HL-60 (cell line): ENCODE results near the gene MAPK6.
"Not testable (repeated sequence)": the region's sequence is repeated elsewhere in the genome, so short reads cannot be mapped to it uniquely, and the experiment has no call there.

Experiments
- DNase-seq, 2 experiments: peaks; one replicate each; pipeline ENCODE4 v3.0.0-alpha.2; 2010 to 2020; ENCODE audit warnings: low read depth in 1 of 2, low spot score in 1 of 2
- H3K27ac ChIP-seq: fragments of 250-450 bp; sonication (Bioruptor Pico); replicated peaks from 2 replicates; pipeline ENCODE4 v1.5.1; 2020; ENCODE audit warnings: mild to moderate bottlenecking, moderate library complexity
- H3K27me3 ChIP-seq: fragments of 250-450 bp; sonication (Bioruptor Pico); 2 replicates; pipeline ENCODE4 v1.5.1; 2021; ENCODE audit warnings: mild to moderate bottlenecking, moderate library complexity; ENCODE audit not compliant: insufficient read depth, poor library complexity, severe bottlenecking
- H3K4me3 ChIP-seq: replicated peaks from 2 replicates; pipeline ENCODE4 v1.5.1; 2011; ENCODE audit warnings: mild to moderate bottlenecking, control low read depth, low read length; ENCODE audit not compliant: insufficient read depth
- GABPA ChIP-seq: IDR thresholded peaks from 2 replicates; pipeline ENCODE4 v1.6.1; 2012; ENCODE audit warnings: low read depth
- POLR2AphosphoS5 ChIP-seq: IDR thresholded peaks from 2 replicates; pipeline ENCODE4 v1.6.1; 2012; ENCODE audit warnings: low read depth
- SPI1 ChIP-seq: IDR thresholded peaks from 2 replicates; pipeline ENCODE4 v1.6.1; 2012; ENCODE audit warnings: low read depth, mild to moderate bottlenecking, borderline replicate concordance
- TF ChIP-seq, protein P1 (sequence below): IDR thresholded peaks from one replicate; pipeline ENCODE4 v1.5.1; 2011; ENCODE audit warnings: low read length, control low read depth, inconsistent platforms; ENCODE audit not compliant: insufficient read depth
- TF ChIP-seq, protein P2 (sequence below): IDR thresholded peaks from 2 replicates; pipeline ENCODE4 v1.6.1; 2012; ENCODE audit warnings: low read depth; ENCODE audit not compliant: insufficient replicate concordance

MAPK6 gene

GRCh38 chr15:51992953-51993352, 26.1 kb upstream of the MAPK6 start:
- H3K4me3 ChIP-seq, result no peak overlapping the region
- H3K27ac ChIP-seq, result no peak overlapping the region
- TF ChIP-seq GABPA (no peak), SPI1 (no peak), POLR2AphosphoS5 (no peak)
- TF ChIP-seq, protein P1, sequence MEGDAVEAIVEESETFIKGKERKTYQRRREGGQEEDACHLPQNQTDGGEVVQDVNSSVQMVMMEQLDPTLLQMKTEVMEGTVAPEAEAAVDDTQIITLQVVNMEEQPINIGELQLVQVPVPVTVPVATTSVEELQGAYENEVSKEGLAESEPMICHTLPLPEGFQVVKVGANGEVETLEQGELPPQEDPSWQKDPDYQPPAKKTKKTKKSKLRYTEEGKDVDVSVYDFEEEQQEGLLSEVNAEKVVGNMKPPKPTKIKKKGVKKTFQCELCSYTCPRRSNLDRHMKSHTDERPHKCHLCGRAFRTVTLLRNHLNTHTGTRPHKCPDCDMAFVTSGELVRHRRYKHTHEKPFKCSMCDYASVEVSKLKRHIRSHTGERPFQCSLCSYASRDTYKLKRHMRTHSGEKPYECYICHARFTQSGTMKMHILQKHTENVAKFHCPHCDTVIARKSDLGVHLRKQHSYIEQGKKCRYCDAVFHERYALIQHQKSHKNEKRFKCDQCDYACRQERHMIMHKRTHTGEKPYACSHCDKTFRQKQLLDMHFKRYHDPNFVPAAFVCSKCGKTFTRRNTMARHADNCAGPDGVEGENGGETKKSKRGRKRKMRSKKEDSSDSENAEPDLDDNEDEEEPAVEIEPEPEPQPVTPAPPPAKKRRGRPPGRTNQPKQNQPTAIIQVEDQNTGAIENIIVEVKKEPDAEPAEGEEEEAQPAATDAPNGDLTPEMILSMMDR, result no peak
- TF ChIP-seq, protein P2, sequence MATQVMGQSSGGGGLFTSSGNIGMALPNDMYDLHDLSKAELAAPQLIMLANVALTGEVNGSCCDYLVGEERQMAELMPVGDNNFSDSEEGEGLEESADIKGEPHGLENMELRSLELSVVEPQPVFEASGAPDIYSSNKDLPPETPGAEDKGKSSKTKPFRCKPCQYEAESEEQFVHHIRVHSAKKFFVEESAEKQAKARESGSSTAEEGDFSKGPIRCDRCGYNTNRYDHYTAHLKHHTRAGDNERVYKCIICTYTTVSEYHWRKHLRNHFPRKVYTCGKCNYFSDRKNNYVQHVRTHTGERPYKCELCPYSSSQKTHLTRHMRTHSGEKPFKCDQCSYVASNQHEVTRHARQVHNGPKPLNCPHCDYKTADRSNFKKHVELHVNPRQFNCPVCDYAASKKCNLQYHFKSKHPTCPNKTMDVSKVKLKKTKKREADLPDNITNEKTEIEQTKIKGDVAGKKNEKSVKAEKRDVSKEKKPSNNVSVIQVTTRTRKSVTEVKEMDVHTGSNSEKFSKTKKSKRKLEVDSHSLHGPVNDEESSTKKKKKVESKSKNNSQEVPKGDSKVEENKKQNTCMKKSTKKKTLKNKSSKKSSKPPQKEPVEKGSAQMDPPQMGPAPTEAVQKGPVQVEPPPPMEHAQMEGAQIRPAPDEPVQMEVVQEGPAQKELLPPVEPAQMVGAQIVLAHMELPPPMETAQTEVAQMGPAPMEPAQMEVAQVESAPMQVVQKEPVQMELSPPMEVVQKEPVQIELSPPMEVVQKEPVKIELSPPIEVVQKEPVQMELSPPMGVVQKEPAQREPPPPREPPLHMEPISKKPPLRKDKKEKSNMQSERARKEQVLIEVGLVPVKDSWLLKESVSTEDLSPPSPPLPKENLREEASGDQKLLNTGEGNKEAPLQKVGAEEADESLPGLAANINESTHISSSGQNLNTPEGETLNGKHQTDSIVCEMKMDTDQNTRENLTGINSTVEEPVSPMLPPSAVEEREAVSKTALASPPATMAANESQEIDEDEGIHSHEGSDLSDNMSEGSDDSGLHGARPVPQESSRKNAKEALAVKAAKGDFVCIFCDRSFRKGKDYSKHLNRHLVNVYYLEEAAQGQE, result no peak
- H3K27me3 ChIP-seq, result no peaks in the 10 kb centered on the region
- no peak for DNase-seq

DNA sequence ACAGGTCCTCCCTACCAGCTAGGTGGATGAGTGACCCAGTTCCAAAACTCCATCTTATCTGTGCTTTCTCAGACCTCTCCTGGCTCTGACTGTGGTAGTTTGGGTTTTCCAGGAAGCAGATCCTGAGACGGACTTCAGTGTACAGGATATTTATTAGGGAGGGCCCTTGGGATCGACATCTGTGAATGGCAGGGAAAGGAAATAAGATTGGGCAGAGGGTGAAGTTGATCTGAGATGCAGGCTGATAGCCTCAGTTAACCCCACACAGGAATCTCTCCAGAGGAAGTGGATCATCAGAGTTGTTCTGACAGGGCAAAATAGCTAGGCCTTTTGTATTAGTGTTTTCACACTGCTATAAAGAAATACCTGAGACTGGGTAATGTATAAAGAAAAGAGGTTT, 16.7 kb upstream of the MAPK6 start:
- Histone ChIP-seq H3K4me3 (no peak overlapping the region), H3K27ac (no peak overlapping the region), H3K27me3 (no peaks in the 10 kb centered on the region)
- TF ChIP-seq POLR2AphosphoS5, result no peak
- TF ChIP-seq, protein P2, result no peak
- no peak for TF ChIP-seq SPI1
- TF ChIP-seq GABPA, result no peak
- TF ChIP-seq, protein P1, result no peak
- no peak for DNase-seq

GRCh38 chr15:52003089-52003488, 15.9 kb upstream of the MAPK6 start:
- H3K27me3 ChIP-seq, H3K27ac ChIP-seq, H3K4me3 ChIP-seq, DNase-seq: not testable (repeated sequence)

- no peak overlapping the region for H3K27ac ChIP-seq
- no peak for TF ChIP-seq POLR2AphosphoS5
- TF ChIP-seq SPI1, result no peak
- TF ChIP-seq, protein P1, result no peak
- TF ChIP-seq, protein P2, result no peak
- TF ChIP-seq GABPA, result no peak
- H3K27me3 ChIP-seq, result no peaks in the 10 kb centered on the region
- H3K4me3 ChIP-seq, result no peak overlapping the region
- DNase-seq, result no peak
Measured at GRCh38 chr15:52003710-52004109, 15.3 kb upstream of the MAPK6 start.
